Bronchial epithelial cell (primary cell): ENCODE measurements around the gene AKT3. TPM values are rescaled to one million over a fixed set of nuclear protein-coding genes. Genes with fewer than 3 reads are reported as not detected.

ENCODE experiments used
- DNase-seq: peaks from one replicate; pipeline ENCODE4 v3.0.0-alpha.2; 2010; ENCODE audit warnings: low read depth
- FAIRE-seq: peaks from 2 replicates; lab custom pipeline; 2011; peaks lifted over from hg19 to GRCh38; lab: Jason Lieb, UNC
- H3K27me3 ChIP-seq: 2 replicates; pipeline ENCODE4 v1.5.1; 2011; ENCODE audit warnings: low read length; ENCODE audit not compliant: control insufficient read depth, insufficient read depth
- H3K36me3 ChIP-seq: 2 replicates; pipeline ENCODE4 v1.5.1; 2011; ENCODE audit warnings: low read length; ENCODE audit not compliant: control insufficient read depth, insufficient read depth
- H3K4me3 ChIP-seq: 2 replicates; pipeline ENCODE4 v1.5.1; 2011; ENCODE audit warnings: mild to moderate bottlenecking, low read depth, low read length, control low read depth
- total RNA-seq: library from RNA; depleted of rRNA; stranded (reverse); fragments of >200 nt; gene quantifications from 2 replicates; pipeline ENCODE4 v1.2.1, GENCODE V29; 2014
- TF ChIP-seq, protein P1 (sequence below): IDR thresholded peaks from 2 replicates; pipeline ENCODE4 v1.5.1; 2011; ENCODE audit warnings: mild to moderate bottlenecking, moderate library complexity, low read length, control low read depth, inconsistent platforms; ENCODE audit not compliant: insufficient read depth, severe bottlenecking

The AKT3 gene
- total RNA-seq, 1 donor from 2014 or later, result 7.9 TPM

DNA sequence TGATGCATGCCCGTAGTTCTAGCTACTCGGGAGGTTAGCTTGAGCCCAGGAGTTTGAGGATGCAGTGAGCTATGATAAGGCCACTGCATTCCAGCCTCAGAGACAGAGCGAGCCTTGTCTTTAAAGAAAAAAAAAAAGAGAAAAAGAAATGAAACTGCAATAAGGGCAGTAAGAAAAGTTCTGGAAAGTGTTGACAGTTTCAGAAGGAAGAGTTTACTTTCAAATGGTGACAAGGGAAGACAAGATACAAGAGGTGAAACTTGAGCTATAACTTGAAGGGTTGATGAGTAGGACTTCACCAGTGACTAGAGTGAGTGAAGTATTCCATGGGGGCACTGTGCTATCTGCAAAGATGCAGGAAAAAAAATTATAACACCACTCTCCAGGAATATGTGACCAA is 125.0 kb downstream of the AKT3 start:
- FAIRE-seq (no peak), DNase-seq (no peak)
- Histone ChIP-seq H3K27me3 (no peaks in the 10 kb centered on the region), H3K36me3 (no peaks in the 10 kb centered on the region), H3K4me3 (no peak overlapping the region)
- TF ChIP-seq, protein P1, sequence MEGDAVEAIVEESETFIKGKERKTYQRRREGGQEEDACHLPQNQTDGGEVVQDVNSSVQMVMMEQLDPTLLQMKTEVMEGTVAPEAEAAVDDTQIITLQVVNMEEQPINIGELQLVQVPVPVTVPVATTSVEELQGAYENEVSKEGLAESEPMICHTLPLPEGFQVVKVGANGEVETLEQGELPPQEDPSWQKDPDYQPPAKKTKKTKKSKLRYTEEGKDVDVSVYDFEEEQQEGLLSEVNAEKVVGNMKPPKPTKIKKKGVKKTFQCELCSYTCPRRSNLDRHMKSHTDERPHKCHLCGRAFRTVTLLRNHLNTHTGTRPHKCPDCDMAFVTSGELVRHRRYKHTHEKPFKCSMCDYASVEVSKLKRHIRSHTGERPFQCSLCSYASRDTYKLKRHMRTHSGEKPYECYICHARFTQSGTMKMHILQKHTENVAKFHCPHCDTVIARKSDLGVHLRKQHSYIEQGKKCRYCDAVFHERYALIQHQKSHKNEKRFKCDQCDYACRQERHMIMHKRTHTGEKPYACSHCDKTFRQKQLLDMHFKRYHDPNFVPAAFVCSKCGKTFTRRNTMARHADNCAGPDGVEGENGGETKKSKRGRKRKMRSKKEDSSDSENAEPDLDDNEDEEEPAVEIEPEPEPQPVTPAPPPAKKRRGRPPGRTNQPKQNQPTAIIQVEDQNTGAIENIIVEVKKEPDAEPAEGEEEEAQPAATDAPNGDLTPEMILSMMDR, result no peak

DNA sequence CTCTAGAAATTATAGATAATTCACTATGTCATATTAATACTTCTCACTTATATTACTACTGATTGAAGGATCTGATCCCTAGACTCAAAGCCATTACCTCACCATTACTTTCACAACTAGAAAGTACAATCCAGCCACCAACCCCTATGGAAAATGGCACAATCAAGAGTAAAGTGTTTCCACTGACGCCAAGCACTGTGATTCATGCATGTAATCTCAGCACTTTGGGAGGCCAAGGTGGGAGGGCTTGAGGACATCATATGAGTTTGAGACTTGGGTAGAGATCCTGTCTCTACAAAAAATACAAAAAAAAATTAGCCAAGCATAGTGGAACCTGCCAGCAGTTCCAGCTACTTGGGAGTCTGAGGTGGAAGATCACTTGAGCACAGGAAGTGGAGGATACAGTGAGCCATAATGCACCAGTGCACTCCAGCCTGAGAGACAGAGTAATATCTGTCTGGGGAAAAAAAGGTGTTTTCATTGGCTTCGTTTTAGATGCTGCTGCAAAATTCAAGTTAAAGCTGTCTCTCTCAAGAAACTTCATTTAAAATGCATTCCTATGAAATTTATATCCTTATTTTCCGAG is 126.5 kb downstream of the AKT3 start:
- DNase-seq, result no peak
- Histone ChIP-seq H3K4me3 (no peak overlapping the region), H3K36me3 (no peaks in the 10 kb centered on the region), H3K27me3 (no peaks in the 10 kb centered on the region)
- TF ChIP-seq, protein P1, result no peak
- FAIRE-seq, result no peak

- Histone ChIP-seq H3K4me3 (no peak overlapping the region), H3K36me3 (no peaks in the 10 kb centered on the region), H3K27me3 (no peaks in the 10 kb centered on the region)
- FAIRE-seq (no peak), DNase-seq (no peak)
- TF ChIP-seq, protein P1, result no peak
These were observed 127.0 kb downstream of the AKT3 start for GRCh38 chr1:243723050-243723449.

DNA sequence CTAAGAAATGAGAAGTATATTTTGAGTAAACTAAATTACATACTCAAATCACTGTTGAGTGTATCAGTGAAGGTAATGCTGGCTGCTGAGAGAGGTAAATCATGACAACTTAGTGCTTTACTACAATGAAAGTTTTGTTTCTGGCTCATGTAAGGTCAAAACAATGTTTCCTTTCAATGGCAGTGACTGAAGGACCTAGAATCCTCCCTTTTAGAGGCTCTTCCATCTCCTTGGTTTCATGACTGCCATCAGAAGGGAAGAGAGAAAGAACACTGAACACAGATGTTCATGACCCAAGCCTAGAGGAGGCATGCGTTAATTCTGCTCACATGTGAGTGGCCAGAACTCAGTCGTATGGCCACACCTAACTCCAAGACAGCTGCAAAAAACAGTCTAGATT is 130.6 kb downstream of the AKT3 start:
- H3K27me3 ChIP-seq, result no peaks in the 10 kb centered on the region
- DNase-seq (no peak), FAIRE-seq (no peak)
- H3K4me3 ChIP-seq, result no peak overlapping the region
- TF ChIP-seq, protein P1, result no peak
- H3K36me3 ChIP-seq, result no peaks in the 10 kb centered on the region

DNA sequence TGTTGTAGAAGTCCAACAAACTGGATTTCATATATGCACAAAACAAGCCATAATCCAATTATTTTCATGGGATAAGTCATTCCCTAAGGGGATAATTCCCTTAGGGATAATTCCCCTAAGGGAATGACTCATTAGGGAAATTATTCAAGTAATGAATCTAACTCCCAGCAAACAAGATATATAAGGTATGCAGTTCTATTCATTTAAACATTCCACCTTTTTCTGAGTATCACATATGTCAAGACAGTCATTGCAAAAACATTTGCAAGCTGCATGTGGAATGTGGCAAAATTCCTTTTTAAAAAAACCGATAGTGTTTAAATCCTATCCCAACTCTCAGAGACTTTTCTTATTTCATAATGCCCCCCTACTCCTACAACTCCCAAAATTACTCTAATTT is 131.2 kb downstream of the AKT3 start:
- FAIRE-seq (no peak), DNase-seq (peak; percentile 50)
- H3K36me3 ChIP-seq, result no peaks in the 10 kb centered on the region
- H3K27me3 ChIP-seq, result no peaks in the 10 kb centered on the region
- TF ChIP-seq, protein P1, result no peak
- H3K4me3 ChIP-seq, result no peak overlapping the region

GRCh38 chr1:243718022-243718421 is 132.0 kb downstream of the AKT3 start:
- TF ChIP-seq, protein P1, result no peak
- FAIRE-seq, result no peak

More at GRCh38 chr1:243718022-243718421, 132.0 kb downstream of the AKT3 start:
- no peak for DNase-seq
- no peak overlapping the region for H3K4me3 ChIP-seq
- H3K36me3 ChIP-seq, result no peaks in the 10 kb centered on the region
- H3K27me3 ChIP-seq, result no peaks in the 10 kb centered on the region
